Central memory CD4-positive, alpha-beta T cell (primary cell): ENCODE measurements around the gene NPHP1.
"Not testable (repeated sequence)": the region's sequence is repeated elsewhere in the genome, so short reads cannot be mapped to it uniquely, and the experiment has no call there.

ENCODE experiments used
- DNase-seq: peaks from one replicate; pipeline ENCODE4 v3.0.0; 2022

The NPHP1 gene

GRCh38 chr2:110103061-110103961, 101.5 kb downstream of the NPHP1 start:
- no peak for DNase-seq

DNA sequence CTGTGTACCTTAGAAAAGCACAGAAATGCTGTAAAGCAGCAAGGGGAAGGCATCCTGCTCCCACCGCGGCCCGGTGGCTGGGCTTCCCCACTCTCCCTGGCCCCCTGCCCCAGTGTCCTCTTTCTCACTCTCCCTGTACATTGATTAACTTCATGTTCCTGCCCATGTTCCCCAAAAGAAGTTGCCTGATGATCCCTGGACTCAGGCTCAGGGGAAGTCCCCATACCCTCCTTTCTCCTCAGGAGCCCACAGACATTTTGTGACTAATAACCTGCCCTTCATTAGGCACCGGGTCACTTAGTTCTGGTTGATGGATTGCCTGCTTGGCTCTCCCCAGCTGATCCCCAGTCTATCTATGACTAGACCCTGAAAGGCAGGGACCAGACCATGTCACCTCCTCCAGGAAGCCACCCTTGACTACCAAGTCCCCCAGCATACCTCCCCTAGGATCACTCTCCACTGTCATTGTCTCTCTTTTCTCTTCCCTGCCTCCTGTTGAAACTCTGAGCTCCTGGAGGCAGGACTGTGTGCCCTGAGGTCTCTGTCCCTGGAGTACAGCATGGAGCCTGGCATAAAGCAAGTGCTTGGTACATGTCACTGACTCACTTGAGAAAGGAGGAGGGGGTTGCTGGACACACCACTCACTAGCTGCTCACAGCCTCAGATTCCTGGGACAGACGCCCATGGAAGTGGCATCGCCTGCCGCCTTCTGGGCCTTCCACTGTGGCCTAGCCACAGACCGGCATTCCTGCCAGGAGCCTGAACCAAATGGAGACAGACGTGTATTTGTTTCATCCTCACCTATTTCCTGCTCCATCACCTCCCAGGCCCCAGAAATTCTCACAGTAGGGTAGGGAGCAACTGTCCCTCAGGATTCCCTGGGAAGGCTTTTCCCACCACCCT, 102.7 kb downstream of the NPHP1 start:
- DNase-seq = no peak

DNA sequence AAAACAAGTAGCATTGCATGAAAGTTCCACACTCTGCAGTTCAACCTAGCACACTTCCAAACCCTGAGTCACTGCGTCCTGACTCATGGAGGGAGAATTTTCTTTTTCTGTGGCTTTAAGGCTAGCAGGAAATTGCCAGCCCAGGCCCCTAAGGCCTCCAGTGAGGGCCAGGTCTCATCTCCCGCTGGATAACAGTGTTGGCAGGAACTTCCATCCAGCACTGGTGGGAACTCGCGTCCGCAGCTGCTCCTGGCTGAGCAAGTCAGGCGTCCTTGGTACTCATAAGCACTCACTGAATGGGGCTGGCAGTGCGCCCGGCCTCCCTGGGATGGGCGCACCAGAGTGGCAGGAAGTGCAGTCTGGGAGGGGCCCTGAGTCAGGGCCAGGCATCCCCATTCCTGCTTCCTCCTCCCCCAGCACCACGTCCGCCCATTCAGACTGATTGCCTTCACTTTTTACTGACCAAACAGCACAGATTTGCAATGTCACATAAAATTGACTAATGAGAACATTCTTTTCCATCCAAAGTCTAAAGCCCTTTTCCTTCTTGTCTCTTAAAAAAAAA, 103.5 kb downstream of the NPHP1 start:
- DNase-seq = no peak

DNA sequence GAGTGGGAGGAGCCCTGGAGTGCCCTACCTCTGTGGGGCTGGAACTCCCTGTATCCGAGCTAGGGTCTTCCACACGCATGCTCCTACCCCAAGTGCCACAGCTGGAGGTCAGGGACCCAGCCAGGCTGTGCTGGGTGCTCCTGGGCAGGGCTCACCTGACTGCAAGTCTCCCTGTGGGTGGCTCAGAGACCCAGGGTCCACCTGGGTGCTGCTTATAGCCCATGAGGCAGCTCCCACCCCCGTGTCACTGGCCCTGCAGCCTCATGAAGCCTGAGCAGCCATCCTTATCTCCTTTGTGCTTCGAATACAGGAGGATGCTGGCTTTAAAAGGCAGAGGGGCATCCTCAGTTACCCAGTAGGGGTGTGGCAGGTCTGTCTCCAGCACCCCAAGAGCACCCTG, 103.9 kb downstream of the NPHP1 start:
- DNase-seq = not testable (repeated sequence)

DNA sequence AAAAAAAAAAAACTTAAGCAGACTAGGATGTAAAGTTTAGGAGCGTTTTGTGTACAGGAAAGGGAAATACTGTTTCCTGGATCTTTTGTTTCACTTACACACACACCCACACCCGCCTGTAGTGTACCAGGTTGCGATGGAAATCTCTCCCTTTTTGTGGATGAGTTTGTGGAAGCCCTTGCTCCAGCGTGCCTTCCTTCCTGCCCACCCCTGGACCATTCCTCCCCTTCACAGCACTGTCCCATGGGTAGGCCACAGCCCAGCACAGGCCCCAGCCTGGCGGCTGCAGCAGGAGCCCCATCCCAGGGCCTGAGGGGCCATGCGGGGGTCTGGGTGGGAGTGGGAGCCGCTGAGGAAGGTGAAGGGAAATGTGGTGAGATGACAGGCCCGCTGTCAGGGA, 104.3 kb downstream of the NPHP1 start:
- DNase-seq = no peak

GRCh38 chr2:110099471-110100225, 105.2 kb downstream of the NPHP1 start:
- no peak for DNase-seq

DNA sequence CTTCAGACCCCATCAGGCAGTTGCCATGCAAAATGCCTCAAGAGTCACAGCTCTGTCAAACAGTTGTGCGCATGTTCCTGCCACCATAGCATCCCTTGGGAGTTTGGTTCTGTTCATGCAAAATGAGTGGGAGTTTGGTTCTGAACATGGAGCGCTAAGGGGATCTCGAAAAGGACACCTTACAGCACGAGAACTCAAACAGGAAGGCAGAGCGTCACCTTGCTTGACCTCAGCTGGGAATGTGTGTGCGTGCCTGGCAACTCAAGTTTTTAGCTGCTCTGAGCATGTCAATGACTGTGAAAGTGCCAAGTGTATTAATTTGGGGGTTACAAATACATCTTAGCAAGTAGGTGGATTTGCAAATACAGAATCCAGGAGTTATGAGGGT, 105.8 kb downstream of the NPHP1 start:
- DNase-seq = no peak

- DNase-seq = no peak
These were observed 107.2 kb downstream of the NPHP1 start for GRCh38 chr2:110097506-110098220.

- DNase-seq = no peak
These were observed 108.7 kb downstream of the NPHP1 start for GRCh38 chr2:110095994-110096633.

DNA sequence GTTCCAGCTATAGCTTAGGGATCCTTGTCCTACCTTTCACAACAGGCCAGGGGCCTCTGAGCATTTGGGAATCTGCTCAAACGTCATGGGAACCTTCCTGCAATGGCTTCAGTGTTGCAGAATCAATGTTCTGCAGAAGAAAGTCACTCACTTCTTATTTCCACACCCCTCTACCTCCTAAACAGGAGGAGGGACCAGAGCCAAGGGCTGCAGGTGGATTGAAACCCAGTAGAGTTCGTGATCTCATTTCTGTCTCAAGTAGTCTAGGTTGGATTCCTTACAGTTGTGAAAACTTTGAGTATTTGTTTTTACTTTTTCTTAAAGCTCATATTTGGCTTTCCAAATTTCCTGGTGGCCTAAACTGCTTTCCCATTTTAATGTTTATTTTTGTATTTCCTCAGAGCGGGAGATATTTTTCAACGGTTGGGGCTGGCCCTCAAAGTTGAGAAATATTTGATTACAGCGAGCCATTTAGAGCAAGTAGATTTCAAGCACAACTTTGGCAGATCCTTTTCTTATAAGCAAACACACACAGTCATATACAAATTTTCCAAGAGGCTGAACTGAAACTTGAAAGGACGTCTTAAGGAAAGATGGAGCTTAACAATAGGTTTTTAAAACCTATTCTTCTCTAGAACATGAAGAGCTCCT, 109.8 kb downstream of the NPHP1 start:
- not testable (repeated sequence) for DNase-seq

DNA sequence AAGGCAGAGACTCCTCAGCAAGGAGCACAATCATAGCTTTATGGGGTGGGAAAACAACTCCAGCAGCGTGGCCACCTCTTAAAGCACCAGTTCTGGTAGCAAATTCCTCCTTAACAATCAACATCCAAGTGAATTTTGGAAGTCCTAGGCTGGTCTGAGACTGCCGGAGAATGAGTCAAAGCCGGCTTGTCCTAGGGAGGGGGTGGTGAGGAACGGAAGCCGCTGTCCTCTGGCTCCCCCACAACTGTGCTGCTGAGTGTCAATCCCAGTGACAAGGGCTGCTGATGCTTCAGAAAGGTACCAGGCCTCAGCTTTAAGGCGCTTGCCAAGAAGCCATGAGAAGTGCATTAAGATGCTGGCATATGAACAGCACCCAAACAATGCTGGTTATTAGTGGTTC, 110.9 kb downstream of the NPHP1 start:
- DNase-seq = not testable (repeated sequence)

DNA sequence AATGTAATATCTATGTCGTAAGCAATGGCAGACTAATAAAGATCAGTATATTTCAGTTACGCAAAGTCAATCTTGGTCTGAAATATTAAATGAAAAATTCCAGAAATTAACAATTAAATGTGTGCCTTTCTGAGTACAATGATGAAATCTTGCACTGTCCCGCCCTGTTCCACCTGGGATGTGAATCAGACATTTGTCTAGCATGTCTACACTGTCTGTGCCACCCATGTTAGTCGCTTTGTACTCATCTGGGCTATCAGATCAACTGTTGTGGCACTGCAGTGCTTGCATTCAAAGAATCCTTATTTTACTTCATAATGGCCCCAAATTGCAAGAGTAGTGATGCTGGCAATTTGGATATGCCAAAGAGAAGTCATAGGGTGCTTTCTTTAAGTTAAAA, 114.6 kb downstream of the NPHP1 start:
- DNase-seq = not testable (repeated sequence)

DNA sequence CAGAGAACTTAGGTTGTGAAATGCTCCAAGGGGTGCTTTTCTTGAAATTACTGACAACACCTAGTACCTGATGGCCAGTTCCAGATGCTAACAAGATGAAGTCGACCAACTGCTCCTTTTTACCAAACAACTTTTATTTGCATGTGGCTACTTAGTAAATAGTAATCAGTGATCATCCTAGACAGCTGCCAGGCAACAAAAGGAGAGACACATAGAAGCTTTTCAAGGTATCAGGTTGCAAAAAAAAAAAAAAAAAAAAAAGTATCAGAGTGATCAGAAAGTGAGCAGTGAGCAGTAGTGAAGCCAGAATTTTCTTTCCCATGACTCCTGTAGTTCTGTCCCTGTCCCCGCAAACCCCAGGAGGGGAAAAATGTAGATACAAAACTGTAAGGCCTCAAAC, 121.1 kb downstream of the NPHP1 start:
- not testable (repeated sequence) for DNase-seq

- DNase-seq = not testable (repeated sequence)
These were observed 121.7 kb downstream of the NPHP1 start for GRCh38 chr2:110083162-110083561.

DNA sequence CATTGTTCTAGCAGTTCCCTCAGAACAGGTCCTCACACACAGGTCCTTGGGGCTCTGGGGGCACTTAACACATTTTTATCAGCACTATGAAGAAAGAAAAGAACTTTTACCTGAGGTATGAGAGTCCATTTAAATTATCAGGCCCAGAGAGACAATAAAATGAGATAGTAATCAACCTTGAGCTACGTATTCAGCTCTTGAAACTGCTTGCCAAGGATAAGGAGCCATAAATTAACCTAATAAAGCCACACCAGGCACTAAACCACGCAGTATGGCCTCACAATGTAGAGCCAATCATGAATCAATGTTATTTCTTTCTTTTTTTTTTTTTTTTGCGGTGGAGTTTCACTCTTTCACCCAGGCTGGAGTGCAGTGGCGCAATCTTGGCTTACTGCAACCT, 126.7 kb downstream of the NPHP1 start:
- not testable (repeated sequence) for DNase-seq

DNA sequence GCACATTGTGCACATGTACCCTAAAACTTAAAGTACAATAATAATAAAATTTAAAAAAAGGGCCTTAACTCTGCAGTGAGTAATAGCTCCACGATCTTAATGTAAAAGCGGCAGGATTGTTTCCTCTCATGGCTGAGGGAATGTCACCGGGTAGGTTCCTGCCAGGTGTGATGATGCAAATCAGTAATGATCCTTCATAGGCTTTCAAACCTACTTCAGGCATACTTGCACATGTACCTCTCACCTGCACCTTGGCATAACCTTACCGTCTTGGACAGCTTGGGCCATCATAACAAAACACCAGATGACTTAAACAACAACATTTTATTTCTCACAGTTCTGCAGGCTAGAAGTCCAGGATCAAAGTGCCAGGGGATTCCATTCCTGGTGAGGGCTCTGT, 128.9 kb downstream of the NPHP1 start:
- not testable (repeated sequence) for DNase-seq
